Testis (tissue), 2 donors: ENCODE results near the gene FRRS1L.

ENCODE experiments used
- POLR2A ChIP-seq: fragments of 450-650 bp; IDR thresholded peaks from one replicate; pipeline ENCODE4 v1.6.1; 2017; ENCODE audit warnings: antibody characterized with exemption, mild to moderate bottlenecking, moderate library complexity
- TF ChIP-seq, protein P1 (sequence below), 3 experiments: fragments of 450-650 bp in 2 of 3; fragments of 200-600 bp in 1 of 3; sonication (generic) in 1 of 3; IDR thresholded peaks; one replicate each; pipeline ENCODE4 v1.5.1; 2016 to 2019; ENCODE audit warnings: antibody characterized with exemption in 3 of 3, mild to moderate bottlenecking in 2 of 3, moderate library complexity in 1 of 3

DNA sequence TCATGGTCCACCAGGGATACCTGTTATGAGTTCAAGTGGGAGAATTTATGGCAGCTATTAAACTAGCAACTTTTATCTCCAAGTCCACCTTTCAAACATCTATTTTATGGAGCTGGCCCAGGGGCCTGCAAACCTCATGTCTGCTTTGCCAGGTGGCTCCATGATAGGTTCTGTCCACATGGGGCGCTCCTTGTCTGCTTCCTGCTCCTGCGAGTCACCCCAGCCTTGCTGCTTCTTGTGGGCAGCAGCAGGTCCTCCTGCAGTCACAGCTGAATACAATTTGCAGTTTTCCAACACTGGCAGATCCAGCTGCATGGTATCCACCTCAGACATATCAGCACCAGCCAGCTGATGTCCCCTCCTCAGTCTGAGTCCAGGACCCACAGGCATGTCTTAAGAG is 39.6 kb upstream of the FRRS1L start:
- TF ChIP-seq, protein P1, sequence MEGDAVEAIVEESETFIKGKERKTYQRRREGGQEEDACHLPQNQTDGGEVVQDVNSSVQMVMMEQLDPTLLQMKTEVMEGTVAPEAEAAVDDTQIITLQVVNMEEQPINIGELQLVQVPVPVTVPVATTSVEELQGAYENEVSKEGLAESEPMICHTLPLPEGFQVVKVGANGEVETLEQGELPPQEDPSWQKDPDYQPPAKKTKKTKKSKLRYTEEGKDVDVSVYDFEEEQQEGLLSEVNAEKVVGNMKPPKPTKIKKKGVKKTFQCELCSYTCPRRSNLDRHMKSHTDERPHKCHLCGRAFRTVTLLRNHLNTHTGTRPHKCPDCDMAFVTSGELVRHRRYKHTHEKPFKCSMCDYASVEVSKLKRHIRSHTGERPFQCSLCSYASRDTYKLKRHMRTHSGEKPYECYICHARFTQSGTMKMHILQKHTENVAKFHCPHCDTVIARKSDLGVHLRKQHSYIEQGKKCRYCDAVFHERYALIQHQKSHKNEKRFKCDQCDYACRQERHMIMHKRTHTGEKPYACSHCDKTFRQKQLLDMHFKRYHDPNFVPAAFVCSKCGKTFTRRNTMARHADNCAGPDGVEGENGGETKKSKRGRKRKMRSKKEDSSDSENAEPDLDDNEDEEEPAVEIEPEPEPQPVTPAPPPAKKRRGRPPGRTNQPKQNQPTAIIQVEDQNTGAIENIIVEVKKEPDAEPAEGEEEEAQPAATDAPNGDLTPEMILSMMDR (IDR thresholded peaks at IDR 0.05) = no peak
- no peak for TF ChIP-seq POLR2A
